ENCODE data around the gene RAB40C. TPM values are rescaled to one million over a fixed set of nuclear protein-coding genes. Genes with fewer than 3 reads are reported as not detected.

The RAB40C gene
- total RNA-seq, 6 donors from 2014 or later = 40.5 to 101 (median 61.5) TPM

GRCh38 chr16:575354-576196, 14.3 kb upstream of the RAB40C start:
- Histone ChIP-seq H3K27ac (no peak overlapping the region), H3K27me3 (no peaks in the 10 kb centered on the region), H3K4me3 (no peak overlapping the region), H3K36me3 (peaks cover 5 to 29% (median 24%) of the 10 kb centered on the region in 4 donors), H3K9me3 (no peaks in the 10 kb centered on the region), H3K4me1 (peaks cover 10 to 19% (median 12%) of the 10 kb centered on the region in 4 donors)
- WGBS, 2 donors = 91 to 94% methylated on average over 22 to 32 of the region's 36 CpGs
- peak in 1 of 4 donors; percentile 3 for TF ChIP-seq POLR2A (IDR thresholded peaks at IDR 0.05)
- TF ChIP-seq CTCF (IDR thresholded peaks at IDR 0.05) = no peak
- DNase-seq = peak in 1 of 2 donors; percentile 73
- ATAC-seq (ENCODE audit: low FRiP score in 2 of 2) = no peak

- no peak for ATAC-seq (ENCODE audit: low FRiP score in 2 of 2)
- 81 to 93% methylated on average over 5 to 21 of the region's 21 CpGs for WGBS, 2 donors
These were observed 13.6 kb upstream of the RAB40C start for GRCh38 chr16:576197-576822.

GRCh38 chr16:576823-577201, 13.1 kb upstream of the RAB40C start:
- 75 to 76% methylated on average over 8 of the region's 8 CpGs for WGBS, 2 donors
- no peak for TF ChIP-seq EP300 (IDR thresholded peaks at IDR 0.05)
- no peak for TF ChIP-seq CTCF (IDR thresholded peaks at IDR 0.05)
- TF ChIP-seq POLR2AphosphoS5 (IDR thresholded peaks at IDR 0.05) = no peak
- TF ChIP-seq POLR2A (IDR thresholded peaks at IDR 0.05) = no peak

More at GRCh38 chr16:576197-576822, 13.6 kb upstream of the RAB40C start:
- DNase-seq = peak in 1 of 2 donors; percentile 75
- H3K36me3 ChIP-seq = peaks cover 5 to 36% (median 28%) of the 10 kb centered on the region in 4 donors
- H3K27me3 ChIP-seq = no peaks in the 10 kb centered on the region
- TF ChIP-seq POLR2A (IDR thresholded peaks at IDR 0.05) (no peak), CTCF (IDR thresholded peaks at IDR 0.05) (no peak), POLR2AphosphoS5 (IDR thresholded peaks at IDR 0.05) (no peak), EP300 (IDR thresholded peaks at IDR 0.05) (no peak)
- no peak overlapping the region for H3K27ac ChIP-seq
- no peak overlapping the region for H3K4me3 ChIP-seq
- H3K4me1 ChIP-seq = peaks cover 7 to 14% (median 7%) of the 10 kb centered on the region in 4 donors
- H3K9me3 ChIP-seq = no peaks in the 10 kb centered on the region

GRCh38 chr16:577796-578195, 12.1 kb upstream of the RAB40C start:
- Histone ChIP-seq H3K9me3 (no peaks in the 10 kb centered on the region), H3K27ac (no peak overlapping the region), H3K36me3 (peaks cover 5 to 38% (median 30%) of the 10 kb centered on the region in 4 donors), H3K4me3 (no peak overlapping the region), H3K4me1 (peaks cover 7 to 8% (median 7%) of the 10 kb centered on the region in 4 donors), H3K27me3 (no peaks in the 10 kb centered on the region)
- no peak for TF ChIP-seq CTCF (IDR thresholded peaks at IDR 0.05)
- no peak for TF ChIP-seq POLR2A (IDR thresholded peaks at IDR 0.05)
- TF ChIP-seq POLR2AphosphoS5 (IDR thresholded peaks at IDR 0.05) = no peak
- no peak for TF ChIP-seq EP300 (IDR thresholded peaks at IDR 0.05)
- DNase-seq (no peak), ATAC-seq (ENCODE audit: low FRiP score in 2 of 2) (no peak)
- WGBS, 2 donors = 93 to 98% methylated on average over 9 to 10 of the region's 13 CpGs

More at GRCh38 chr16:576823-577201, 13.1 kb upstream of the RAB40C start:
- peaks cover 5 to 37% (median 28%) of the 10 kb centered on the region in 4 donors for H3K36me3 ChIP-seq
- no peaks in the 10 kb centered on the region for H3K27me3 ChIP-seq
- peaks cover 7 to 11% (median 7%) of the 10 kb centered on the region in 4 donors for H3K4me1 ChIP-seq
- DNase-seq = peak in 1 of 2 donors; percentile 50
- no peaks in the 10 kb centered on the region for H3K9me3 ChIP-seq
- no peak for ATAC-seq (ENCODE audit: low FRiP score in 2 of 2)
- H3K27ac ChIP-seq = no peak overlapping the region
- no peak overlapping the region for H3K4me3 ChIP-seq
